ENCODE results near the gene IGFBP3.

- no peak for TF ChIP-seq CTCF (IDR thresholded peaks at IDR 0.05)
- no peak for TF ChIP-seq POLR2AphosphoS5 (IDR thresholded peaks at IDR 0.05)
- TF ChIP-seq POLR2A (IDR thresholded peaks at IDR 0.05), result no peak
Measured at GRCh38 chr7:45901566-45901965, 19.5 kb downstream of the IGFBP3 start.

All from gastroesophageal sphincter (tissue), 3 donors.